GM12864 (cell line): Measurements from ENCODE around the gene ASB1.

Source experiments
- DNase-seq: peaks from one replicate; pipeline ENCODE4 v3.0.0-alpha.2; 2011; ENCODE audit warnings: low read depth
- H3K4me3 ChIP-seq: 2 replicates; pipeline ENCODE4 v1.5.1; 2011; ENCODE audit warnings: mild to moderate bottlenecking, low read depth, low read length, control low read depth
- CTCF ChIP-seq: IDR thresholded peaks from 2 replicates; pipeline ENCODE4 v1.5.1; 2011; ENCODE audit warnings: low read depth, mild to moderate bottlenecking, moderate library complexity, low read length, control low read depth, inconsistent platforms; ENCODE audit errors: missing control alignments

Gene ASB1

GRCh38 chr2:238493880-238494572, 67.3 kb downstream of the ASB1 start:
- TF ChIP-seq CTCF, result no peak
- H3K4me3 ChIP-seq, result no peak overlapping the region; the same call in 1 of the 2 replicates
- DNase-seq, result peak; percentile 33

- no peak overlapping the region for H3K4me3 ChIP-seq
- DNase-seq, result no peak
- no peak for TF ChIP-seq CTCF
Observed at GRCh38 chr2:238494573-238494961, 67.8 kb downstream of the ASB1 start.

- H3K4me3 ChIP-seq, result no peak overlapping the region
- no peak for DNase-seq
- no peak for TF ChIP-seq CTCF
Observed at GRCh38 chr2:238495422-238495821, 68.7 kb downstream of the ASB1 start.

- DNase-seq, result no peak
- TF ChIP-seq CTCF, result no peak
- no peak overlapping the region for H3K4me3 ChIP-seq
Observed at GRCh38 chr2:238496756-238497609, 70.3 kb downstream of the ASB1 start.

- TF ChIP-seq CTCF, result no peak
- no peak for DNase-seq
- no peak overlapping the region for H3K4me3 ChIP-seq
Observed at GRCh38 chr2:238497610-238498005, 70.9 kb downstream of the ASB1 start.

- no peak for DNase-seq
Observed at GRCh38 chr2:238498188-238498587, 71.5 kb downstream of the ASB1 start.

More at GRCh38 chr2:238498188-238498587, 71.5 kb downstream of the ASB1 start:
- H3K4me3 ChIP-seq, result no peak overlapping the region
- TF ChIP-seq CTCF, result no peak
